ENCODE data around the gene OVOL2.

OVOL2 gene

DNA sequence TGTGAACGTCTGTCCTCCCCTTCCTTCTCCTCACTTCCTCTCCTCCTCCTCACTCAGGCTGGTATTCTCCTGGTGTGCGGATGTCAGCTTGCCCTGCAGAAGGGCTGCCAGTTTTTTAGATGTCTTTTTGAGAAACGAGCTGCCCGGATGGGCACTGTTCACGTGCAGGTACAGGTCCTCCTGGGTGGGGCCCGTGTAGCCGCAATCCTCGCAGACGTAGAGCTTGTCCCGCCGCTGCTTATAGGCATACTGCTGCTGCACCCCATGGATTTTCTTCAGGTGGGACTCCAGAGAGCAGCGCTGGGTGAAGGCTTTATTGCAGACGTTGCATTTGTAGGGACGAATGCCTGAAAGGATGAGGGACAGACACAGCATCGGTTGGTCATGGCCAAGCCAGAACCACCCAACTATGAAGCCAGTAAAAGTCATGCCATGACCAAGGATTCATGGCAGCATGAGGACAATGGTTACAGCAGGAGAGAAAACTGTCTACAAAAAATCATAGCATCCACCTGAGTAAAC lies 33.0 kb downstream of the OVOL2 start:
- no peak for TF ChIP-seq CTCF (IDR thresholded peaks at IDR 0.05; ENCODE audit: insufficient read depth, missing control alignments)
- FAIRE-seq, result no peak
- no peak for DNase-seq (ENCODE audit: insufficient read length, low spot score)

GRCh38 chr20:18020931-18021330 lies 36.8 kb downstream of the OVOL2 start:
- no peak for FAIRE-seq
- no peak for DNase-seq (ENCODE audit: insufficient read length, low spot score)
- TF ChIP-seq CTCF (IDR thresholded peaks at IDR 0.05; ENCODE audit: insufficient read depth, missing control alignments), result no peak

GRCh38 chr20:18019068-18019467 lies 38.6 kb downstream of the OVOL2 start:
- peak; percentile 15 for TF ChIP-seq CTCF (IDR thresholded peaks at IDR 0.05; ENCODE audit: insufficient read depth, missing control alignments)
- FAIRE-seq, result no peak
- no peak for DNase-seq (ENCODE audit: insufficient read length, low spot score)

- FAIRE-seq, result no peak
- TF ChIP-seq CTCF (IDR thresholded peaks at IDR 0.05; ENCODE audit: insufficient read depth, missing control alignments), result no peak
Observed at GRCh38 chr20:18018100-18018499, 39.6 kb downstream of the OVOL2 start.

GRCh38 chr20:18016772-18017171 lies 40.9 kb downstream of the OVOL2 start:
- DNase-seq (ENCODE audit: insufficient read length, low spot score) (no peak), FAIRE-seq (no peak)
- TF ChIP-seq CTCF (IDR thresholded peaks at IDR 0.05; ENCODE audit: insufficient read depth, missing control alignments), result no peak

More at GRCh38 chr20:18018100-18018499, 39.6 kb downstream of the OVOL2 start:
- no peak for DNase-seq (ENCODE audit: insufficient read length, low spot score)

- DNase-seq (ENCODE audit: insufficient read length, low spot score), result no peak
- no peak for TF ChIP-seq CTCF (IDR thresholded peaks at IDR 0.05; ENCODE audit: insufficient read depth, missing control alignments)
- FAIRE-seq, result no peak
Observed at GRCh38 chr20:18014411-18014810, 43.3 kb downstream of the OVOL2 start.

GRCh38 chr20:18012901-18013300 lies 44.8 kb downstream of the OVOL2 start:
- DNase-seq (ENCODE audit: insufficient read length, low spot score), result no peak
- no peak for TF ChIP-seq CTCF (IDR thresholded peaks at IDR 0.05; ENCODE audit: insufficient read depth, missing control alignments)
- FAIRE-seq, result no peak

Measured in D721Med (cell line).